OCI-LY7 (cell line): ENCODE data around the gene CYB561D1. TPM values are rescaled to one million over a fixed set of nuclear protein-coding genes. Genes with fewer than 3 reads are reported as not detected.

Source experiments
- BruUV-seq: library from RNA; stranded (reverse); fragments of 400-500 nt; replicated peaks from 2 replicates; lab custom pipeline; 2021; lab: Mats Ljungman, UMichigan
- CTCF ChIA-PET: fragments of 300-600 bp; sonication (Branson Sonifier 250); formaldehyde crosslinking; loops from one replicate; lab custom pipeline; 2022; ENCODE audit warnings: antibody characterized with exemption; ENCODE audit not compliant: unreplicated experiment; lab: Charles Lee
- POLR2A ChIA-PET: fragments of 300-600 bp; sonication (Branson Sonifier 250); formaldehyde crosslinking; loops from one replicate; lab custom pipeline; 2022; ENCODE audit warnings: antibody characterized with exemption; lab: Charles Lee
- DNase-seq: peaks from one replicate; pipeline ENCODE4 v3.0.0-alpha.2; 2015; ENCODE audit warnings: low spot score
- H2AFZ ChIP-seq: fragments of 200-600 bp; sonication (generic), shearing (Covaris generic); 2 replicates; pipeline ENCODE4 v1.6.1; 2014; ENCODE audit warnings: mild to moderate bottlenecking, antibody characterized with exemption, low read length, moderate library complexity
- H3K27ac ChIP-seq: fragments of 200-600 bp; sonication (generic); 2 replicates; pipeline ENCODE4 v1.5.1; 2014; ENCODE audit warnings: mixed run types, low read depth, mild to moderate bottlenecking, moderate library complexity, low read length, inconsistent platforms; ENCODE audit not compliant: poor library complexity, severe bottlenecking
- H3K36me3 ChIP-seq: fragments of 200-600 bp; sonication (generic); 2 replicates; pipeline ENCODE4 v1.6.1; 2014; ENCODE audit warnings: mild to moderate bottlenecking, antibody characterized with exemption, low read length, moderate library complexity, mixed read lengths; ENCODE audit not compliant: insufficient read depth
- H3K4me1 ChIP-seq: fragments of 200-600 bp; sonication (generic); 2 replicates; pipeline ENCODE4 v1.5.1; 2014; ENCODE audit warnings: mild to moderate bottlenecking, low read length; ENCODE audit not compliant: insufficient read depth, poor library complexity, severe bottlenecking
- H3K4me2 ChIP-seq: fragments of 200-600 bp; sonication (generic); 2 replicates; pipeline ENCODE4 v1.6.1; 2014; ENCODE audit warnings: mild to moderate bottlenecking, low read length
- H3K4me3 ChIP-seq: fragments of 200-600 bp; sonication (generic); 2 replicates; pipeline ENCODE4 v1.5.1; 2014; ENCODE audit warnings: mild to moderate bottlenecking, low read depth, low read length; ENCODE audit not compliant: poor library complexity, severe bottlenecking
- H3K79me2 ChIP-seq: fragments of 200-600 bp; sonication (generic); 2 replicates; pipeline ENCODE4 v1.6.1; 2016; ENCODE audit warnings: low read depth, mild to moderate bottlenecking, low read length, moderate library complexity, mixed read lengths; ENCODE audit not compliant: insufficient read depth
- H3K9me2 ChIP-seq: fragments of 200-600 bp; sonication (generic); 2 replicates; pipeline ENCODE4 v1.6.1; 2016; ENCODE audit warnings: mild to moderate bottlenecking, low read length, mixed read lengths; ENCODE audit not compliant: insufficient read depth
- H3K9me3 ChIP-seq: fragments of 200-600 bp; sonication (generic); 2 replicates; pipeline ENCODE4 v1.6.1; 2014; ENCODE audit warnings: mild to moderate bottlenecking, mixed run types, low read length, mixed read lengths
- H4K20me1 ChIP-seq: fragments of 200-600 bp; sonication (generic); 2 replicates; pipeline ENCODE4 v1.6.1; 2014; ENCODE audit warnings: mild to moderate bottlenecking, antibody characterized with exemption, low read length, moderate library complexity, mixed read lengths; ENCODE audit not compliant: insufficient read depth
- CTCF ChIP-seq: fragments of 200-600 bp; sonication (generic); conservative IDR thresholded peaks from 2 replicates; pipeline ENCODE4 v1.5.1; 2014; ENCODE audit warnings: mild to moderate bottlenecking, antibody characterized with exemption, low read length, moderate library complexity, mixed read lengths
- EZH2phosphoT487 ChIP-seq: fragments of 200-600 bp; sonication (generic); IDR thresholded peaks from 2 replicates; pipeline ENCODE4 v1.6.1; 2018; ENCODE audit warnings: low read depth, borderline replicate concordance, mild to moderate bottlenecking, mixed run types, antibody characterized with exemption, low read length, moderate library complexity, mixed read lengths
- intact Hi-C: fragments of 100-400 bp; cut with micrococcal nuclease; formaldehyde crosslinking; loops from one replicate; pipeline ENCODE4 v1.10.0; 2022; ENCODE audit not compliant: unreplicated experiment
- total RNA-seq, 2 experiments: library from RNA; depleted of rRNA in 1 of 2; stranded (reverse); fragments of >200 nt in 1 of 2; shearing (Covaris generic) in 1 of 2; gene quantifications; 2 replicates each; pipeline ENCODE4 v1.2.3, GENCODE V29; 2014 to 2022

The CYB561D1 gene
- total RNA-seq, 2 experiments from 2014 or later, result 6.2 to 10.5 TPM

GRCh38 chr1:109499661-109500536, 6.0 kb downstream of the CYB561D1 start:
- Histone ChIP-seq H4K20me1 (no peaks in the 10 kb centered on the region), H3K36me3 (peaks cover 41% of the 10 kb centered on the region; the same call in 1 of the 2 replicates), H3K4me2 (no peak overlapping the region), H3K4me3 (no peak overlapping the region), H3K9me2 (no peaks in the 10 kb centered on the region), H3K4me1 (peaks cover 5% of the 10 kb centered on the region), H3K27ac (no peak overlapping the region), H3K9me3 (no peaks in the 10 kb centered on the region), H3K79me2 (peaks cover 1% of the 10 kb centered on the region; the same call in 1 of the 2 replicates), H2AFZ (no peak overlapping the region)
- DNase-seq, result peak; percentile 56
- ChIA-PET POLR2A (interaction anchor here (1.1 kb wide), 1 partner anchor 33 kb away, joined by 3 read pairs; no protein-coding TSS in a partner anchor), CTCF (interaction anchor here (1.0 kb wide), 1 partner anchor 32 kb away, joined by 4 read pairs; no protein-coding TSS in a partner anchor)
- intact Hi-C loops, result no loop called here
- TF ChIP-seq CTCF (peak; percentile 76), EZH2phosphoT487 (no peak)
- BruUV-seq, result no TSS peak

GRCh38 chr1:109500941-109501381, 7.1 kb downstream of the CYB561D1 start:
- POLR2A ChIA-PET, result interaction anchor here (0.6 kb wide), 1 partner anchor 521 kb away, joined by 3 read pairs; no protein-coding TSS in a partner anchor
- H2AFZ ChIP-seq, result no peak overlapping the region

More at GRCh38 chr1:109500941-109501381, 7.1 kb downstream of the CYB561D1 start:
- CTCF ChIA-PET, result no interaction called here
- intact Hi-C loops, result no loop called here
- no peaks in the 10 kb centered on the region for H4K20me1 ChIP-seq
- H3K4me3 ChIP-seq, result no peak overlapping the region
- H3K9me2 ChIP-seq, result no peaks in the 10 kb centered on the region
- no peak for DNase-seq
- no peaks in the 10 kb centered on the region for H3K9me3 ChIP-seq
- no peak overlapping the region for H3K4me2 ChIP-seq
- TF ChIP-seq CTCF (no peak), EZH2phosphoT487 (no peak)
- no peak overlapping the region for H3K27ac ChIP-seq
- no peaks in the 10 kb centered on the region for H3K79me2 ChIP-seq
- no peaks in the 10 kb centered on the region for H3K4me1 ChIP-seq
- no TSS peak for BruUV-seq
- peaks cover 36% of the 10 kb centered on the region; the same call in 1 of the 2 replicates for H3K36me3 ChIP-seq
